IPS-11a (cell line): Measurements from ENCODE around the gene SSUH2.

Experiments used
- H3K4me3 ChIP-seq: one replicate; pipeline ENCODE4 v1.5.1; 2013; ENCODE audit warnings: low read depth, low read length, control low read depth

SSUH2 gene

DNA sequence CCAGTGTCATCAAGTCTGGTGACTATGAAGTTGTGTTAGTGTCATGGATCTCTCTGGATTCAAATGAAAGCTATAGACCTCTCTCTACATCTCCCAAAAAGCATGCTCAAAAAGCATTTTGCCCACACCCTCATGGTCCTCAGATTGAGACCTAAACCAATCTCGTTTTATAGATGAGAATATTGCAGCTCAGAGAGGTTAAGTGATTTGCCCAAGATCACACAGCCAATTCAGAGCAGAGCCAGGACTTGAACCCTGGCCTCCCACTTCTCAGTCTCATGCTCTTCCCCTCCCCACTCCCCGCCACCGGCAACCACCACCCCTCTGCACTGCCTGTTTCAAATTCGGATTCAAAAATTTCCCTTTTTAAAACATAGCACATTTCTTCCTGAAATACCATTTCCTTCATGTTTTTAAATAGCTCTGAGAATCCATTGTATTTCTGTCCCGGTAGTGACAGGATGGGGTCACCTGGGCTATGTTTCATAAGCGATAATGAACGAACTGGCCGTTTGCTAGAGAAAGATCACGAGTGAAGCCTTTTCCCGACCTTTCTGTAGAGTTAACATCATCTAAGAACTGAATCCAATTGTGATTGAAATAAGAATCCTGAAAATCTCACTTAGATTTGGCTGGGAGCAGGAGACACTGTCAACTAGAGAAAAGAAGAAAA lies 769 bp downstream of the SSUH2 start:
- no peak overlapping the region for H3K4me3 ChIP-seq

GRCh38 chr3:8642001-8642400 lies 2.6 kb downstream of the SSUH2 start:
- no peak overlapping the region for H3K4me3 ChIP-seq

GRCh38 chr3:8641472-8641871 lies 3.1 kb downstream of the SSUH2 start:
- H3K4me3 ChIP-seq = no peak overlapping the region

GRCh38 chr3:8640223-8640622 lies 4.4 kb downstream of the SSUH2 start:
- H3K4me3 ChIP-seq = no peak overlapping the region

DNA sequence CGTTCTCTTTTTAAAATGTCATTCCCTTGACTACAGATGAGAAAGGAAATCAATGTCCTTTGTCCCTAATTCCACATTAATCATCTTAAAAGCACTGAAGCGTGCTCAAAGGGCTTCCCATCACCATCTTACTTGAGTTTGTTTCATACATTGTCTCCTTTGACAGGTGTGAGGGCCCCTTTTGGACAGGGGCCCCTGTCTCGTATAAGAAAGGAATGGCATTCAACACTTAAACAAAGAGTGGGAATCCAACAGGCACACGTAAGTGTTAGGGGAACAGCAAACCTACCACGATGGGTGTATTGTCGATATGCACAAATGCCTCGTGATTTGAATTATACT lies 5.0 kb downstream of the SSUH2 start:
- H3K4me3 ChIP-seq = no peak overlapping the region

- H3K4me3 ChIP-seq = no peak overlapping the region
Measured at GRCh38 chr3:8638994-8639658, 5.5 kb downstream of the SSUH2 start.

- no peak overlapping the region for H3K4me3 ChIP-seq
Measured at GRCh38 chr3:8637348-8637747, 7.2 kb downstream of the SSUH2 start.

GRCh38 chr3:8635631-8636030 lies 9.0 kb downstream of the SSUH2 start:
- H3K4me3 ChIP-seq = no peak overlapping the region

DNA sequence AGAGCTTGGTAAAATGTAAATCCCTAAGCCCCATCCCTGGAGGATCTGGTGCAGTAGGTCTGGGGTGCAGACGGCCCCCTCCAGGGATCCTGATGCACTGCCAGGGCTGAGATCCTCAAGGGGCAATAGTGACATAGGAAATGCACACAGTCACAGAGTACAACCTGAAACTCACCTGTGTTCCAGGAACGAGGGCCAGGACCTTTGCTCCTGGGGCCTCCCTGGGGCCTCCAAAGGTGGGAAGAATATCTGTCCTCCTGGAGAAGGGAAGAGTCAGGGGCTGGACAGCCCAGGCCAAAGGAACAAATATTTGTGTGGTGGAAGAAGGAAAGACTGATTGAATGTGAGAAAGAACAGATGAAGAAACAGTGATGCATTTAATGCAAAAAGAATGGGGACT lies 9.5 kb downstream of the SSUH2 start:
- H3K4me3 ChIP-seq = no peak overlapping the region

DNA sequence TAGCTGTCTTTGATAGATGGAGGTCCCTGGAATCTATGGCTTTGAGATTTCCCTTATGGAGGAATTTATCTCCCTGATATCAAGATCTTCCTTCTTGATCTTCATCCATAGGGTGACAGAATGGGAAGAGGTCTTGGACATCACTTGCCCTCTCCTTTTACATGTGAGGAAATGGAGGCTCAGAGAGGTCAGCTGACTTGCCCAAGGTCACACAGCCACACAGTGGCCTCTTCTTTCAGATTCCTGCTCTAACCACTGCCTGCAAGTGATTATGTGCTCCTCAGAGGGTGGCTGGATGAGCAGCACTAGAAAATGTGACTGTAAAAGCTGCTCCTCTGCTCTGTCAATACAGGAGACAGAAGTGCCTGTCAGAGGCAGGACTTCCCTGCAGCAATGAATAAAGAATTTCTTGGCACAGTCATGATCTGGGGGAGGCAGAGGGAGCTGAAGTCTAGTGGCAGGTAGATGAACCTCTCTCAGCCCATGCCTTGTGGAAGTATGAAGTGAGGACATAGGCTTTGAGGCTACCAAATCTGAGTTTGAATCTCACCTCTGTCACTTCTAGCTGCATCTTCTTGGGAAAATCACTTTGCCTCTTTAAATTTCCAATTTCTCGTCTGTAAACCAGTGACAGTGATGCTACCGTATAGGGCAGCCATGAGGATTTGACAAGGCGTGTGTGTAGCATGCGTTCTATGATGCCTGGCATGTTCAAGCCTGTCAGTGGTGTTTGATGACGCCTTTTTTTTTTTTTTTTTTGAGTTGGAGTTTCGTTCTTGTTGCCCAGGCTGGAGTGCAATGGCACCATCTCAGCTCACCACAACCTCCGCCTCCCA lies 12.0 kb downstream of the SSUH2 start:
- H3K4me3 ChIP-seq = no peak overlapping the region

DNA sequence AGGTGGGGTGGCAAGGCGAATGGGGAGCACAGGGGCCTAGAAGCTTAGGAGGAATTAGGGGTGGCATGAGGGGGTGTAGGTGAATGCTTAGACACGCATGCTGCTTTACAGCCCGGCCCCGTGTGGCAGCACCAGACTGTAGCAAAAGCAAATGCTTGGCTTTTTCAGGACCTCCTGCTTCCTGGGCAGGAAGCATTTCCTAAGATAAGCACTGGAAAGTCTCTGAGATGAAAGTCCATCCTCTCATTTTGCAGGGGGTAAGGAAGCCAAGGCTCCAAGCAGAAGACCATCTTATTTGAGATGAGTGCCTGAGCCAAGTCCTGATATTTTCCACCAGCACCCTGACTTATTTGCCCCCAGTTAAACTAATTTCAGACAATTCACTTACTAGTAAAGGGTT lies 12.9 kb downstream of the SSUH2 start:
- H3K4me3 ChIP-seq = no peak overlapping the region

GRCh38 chr3:8629151-8630021 lies 15.2 kb downstream of the SSUH2 start:
- no peak overlapping the region for H3K4me3 ChIP-seq

DNA sequence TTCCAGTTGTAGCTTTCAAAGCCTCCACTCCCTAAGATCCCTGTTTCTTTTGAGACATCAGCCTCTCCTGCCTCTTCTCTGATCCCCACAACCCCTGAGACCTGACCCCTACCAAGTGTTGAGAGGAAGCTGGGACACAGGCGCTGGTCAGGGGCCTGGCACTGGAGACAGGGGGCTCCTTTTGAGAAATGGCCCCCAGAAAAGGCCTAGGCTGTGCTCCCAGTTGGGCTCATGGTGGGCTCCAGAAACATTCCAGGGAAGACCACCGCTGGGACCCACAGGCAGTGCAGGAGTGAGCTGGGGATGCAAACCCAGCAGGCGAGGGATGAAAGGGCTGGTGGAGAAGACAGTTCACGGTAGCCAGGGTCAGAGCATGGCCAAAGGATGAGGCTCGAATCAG lies 16.6 kb downstream of the SSUH2 start:
- no peak overlapping the region for H3K4me3 ChIP-seq

GRCh38 chr3:8627201-8627940 lies 17.2 kb downstream of the SSUH2 start:
- no peak overlapping the region for H3K4me3 ChIP-seq

DNA sequence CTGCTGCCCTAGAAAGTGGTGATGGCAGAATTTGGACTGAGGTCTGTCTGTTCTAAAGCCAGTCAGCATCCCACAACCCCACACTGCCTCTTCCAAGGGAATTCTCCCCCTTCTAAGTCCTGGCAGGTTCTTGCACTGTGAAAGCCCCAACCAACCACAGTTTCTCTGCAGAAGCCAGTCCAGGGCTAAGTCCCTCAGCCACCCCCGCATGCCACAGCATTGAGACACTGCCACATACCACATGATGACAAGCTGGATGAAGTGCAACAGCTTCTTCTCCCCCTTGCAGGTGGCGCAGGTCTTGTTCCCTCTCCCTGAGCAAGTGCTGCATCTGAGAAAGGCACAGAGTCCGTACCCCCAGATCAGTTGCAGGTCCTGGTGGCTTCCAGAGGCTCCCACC lies 18.6 kb downstream of the SSUH2 start:
- H3K4me3 ChIP-seq = no peak overlapping the region

GRCh38 chr3:8624612-8625011 lies 20.0 kb downstream of the SSUH2 start:
- no peak overlapping the region for H3K4me3 ChIP-seq

DNA sequence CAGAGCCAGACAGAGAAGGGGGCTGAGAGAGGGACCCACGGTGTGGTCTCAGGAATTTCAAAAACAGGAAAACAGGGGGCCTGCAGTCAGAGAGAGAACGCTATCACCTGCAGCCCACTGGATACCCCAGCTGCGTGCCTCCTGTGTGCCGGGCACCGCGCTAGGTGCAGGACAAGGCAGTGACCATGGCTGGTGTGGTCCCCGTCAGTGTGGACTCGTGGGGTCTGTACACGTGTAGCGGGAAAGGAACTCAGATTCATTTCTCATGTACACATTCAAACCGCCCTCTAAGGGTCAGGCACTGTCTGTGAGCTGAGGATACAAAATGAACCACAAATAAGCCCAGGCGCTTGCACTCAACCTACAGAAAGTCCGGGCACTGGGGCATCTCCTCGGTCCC lies 20.9 kb downstream of the SSUH2 start:
- H3K4me3 ChIP-seq = no peak overlapping the region

- no peak overlapping the region for H3K4me3 ChIP-seq
Measured at GRCh38 chr3:8622873-8623691, 21.5 kb downstream of the SSUH2 start.

GRCh38 chr3:8621872-8622271 lies 22.7 kb downstream of the SSUH2 start:
- H3K4me3 ChIP-seq = no peak overlapping the region

GRCh38 chr3:8621141-8621540 lies 23.5 kb downstream of the SSUH2 start:
- no peak overlapping the region for H3K4me3 ChIP-seq
